T-helper 9 cell (primary cell): Measurements from ENCODE around the gene OR2L2.
"Not testable (repeated sequence)": the region's sequence is repeated elsewhere in the genome, so short reads cannot be mapped to it uniquely, and the experiment has no call there.

Experiments
- DNase-seq: peaks from one replicate; pipeline ENCODE4 v3.0.0-alpha.2; 2020
- total RNA-seq, 2 donors: gene quantifications; one replicate each; lab custom pipeline; 2026; lab: John Stamatoyannopoulos, UW

OR2L2 gene
- total RNA-seq: 0 to 0.07 reads per million in 2 donors

- DNase-seq: no peak
Observed at GRCh38 chr1:248029770-248030169, at the start of gene OR2L2. TSS of gene OR2L2 (plus strand) at chr1:248030070. CDS start at chr1:248038268, 8,198 bp downstream.

- no peak for DNase-seq
Observed at GRCh38 chr1:247992986-247993385, 36.9 kb upstream of the OR2L2 start.

GRCh38 chr1:247998811-247999210 is 31.1 kb upstream of the OR2L2 start:
- no peak for DNase-seq

GRCh38 chr1:248000169-248000568 is 29.7 kb upstream of the OR2L2 start:
- DNase-seq: no peak

GRCh38 chr1:248007778-248008177 is 22.1 kb upstream of the OR2L2 start:
- no peak for DNase-seq

GRCh38 chr1:248009681-248010080 is 20.2 kb upstream of the OR2L2 start:
- DNase-seq: no peak

- DNase-seq: no peak
Observed at GRCh38 chr1:248013229-248013710, 16.6 kb upstream of the OR2L2 start, which contains the start of gene OR2L5. TSS of gene OR2L5 (plus strand) at chr1:248013660. CDS start at chr1:248021948, 8,288 bp downstream.

- no peak for DNase-seq
Observed at GRCh38 chr1:248015803-248016202, 14.1 kb upstream of the OR2L2 start.

GRCh38 chr1:248045209-248045608 is 15.3 kb downstream of the OR2L2 start:
- no peak for DNase-seq

- no peak for DNase-seq
Observed at GRCh38 chr1:248046536-248046935, 16.7 kb downstream of the OR2L2 start, which contains the start of gene OR2L3. TSS of gene OR2L3 (plus strand) at chr1:248046836. CDS start at chr1:248060682, 13,846 bp downstream.

GRCh38 chr1:248047008-248047407 is 17.1 kb downstream of the OR2L2 start:
- DNase-seq: no peak

GRCh38 chr1:248054671-248055070 is 24.8 kb downstream of the OR2L2 start:
- DNase-seq: no peak

- no peak for DNase-seq
Observed at GRCh38 chr1:248055261-248055660, 25.4 kb downstream of the OR2L2 start.

- no peak for DNase-seq
Observed at GRCh38 chr1:248065071-248065470, 35.2 kb downstream of the OR2L2 start.

GRCh38 chr1:248065604-248066003 is 35.7 kb downstream of the OR2L2 start:
- DNase-seq: no peak

- not testable (repeated sequence) for DNase-seq
Observed at GRCh38 chr1:248083864-248084263, 54.0 kb downstream of the OR2L2 start.
